T-helper 9 cell (primary cell): ENCODE results near the gene EHD1.
"Not testable (repeated sequence)": the region's sequence is repeated elsewhere in the genome, so short reads cannot be mapped to it uniquely, and the experiment has no call there.

Experiments
- DNase-seq: peaks from one replicate; pipeline ENCODE4 v3.0.0-alpha.2; 2020

Gene EHD1

GRCh38 chr11:64823568-64824119, 54.8 kb downstream of the EHD1 start:
- no peak for DNase-seq

GRCh38 chr11:64817476-64817875, 60.9 kb downstream of the EHD1 start:
- no peak for DNase-seq

- DNase-seq, result not testable (repeated sequence)
Observed at GRCh38 chr11:64815433-64815832, 63.0 kb downstream of the EHD1 start.

- DNase-seq, result no peak
Observed at GRCh38 chr11:64814712-64815187, 63.7 kb downstream of the EHD1 start.

- no peak for DNase-seq
Observed at GRCh38 chr11:64813826-64814225, 64.6 kb downstream of the EHD1 start.

GRCh38 chr11:64810891-64811272, 67.5 kb downstream of the EHD1 start:
- peak; percentile 28 for DNase-seq

DNA sequence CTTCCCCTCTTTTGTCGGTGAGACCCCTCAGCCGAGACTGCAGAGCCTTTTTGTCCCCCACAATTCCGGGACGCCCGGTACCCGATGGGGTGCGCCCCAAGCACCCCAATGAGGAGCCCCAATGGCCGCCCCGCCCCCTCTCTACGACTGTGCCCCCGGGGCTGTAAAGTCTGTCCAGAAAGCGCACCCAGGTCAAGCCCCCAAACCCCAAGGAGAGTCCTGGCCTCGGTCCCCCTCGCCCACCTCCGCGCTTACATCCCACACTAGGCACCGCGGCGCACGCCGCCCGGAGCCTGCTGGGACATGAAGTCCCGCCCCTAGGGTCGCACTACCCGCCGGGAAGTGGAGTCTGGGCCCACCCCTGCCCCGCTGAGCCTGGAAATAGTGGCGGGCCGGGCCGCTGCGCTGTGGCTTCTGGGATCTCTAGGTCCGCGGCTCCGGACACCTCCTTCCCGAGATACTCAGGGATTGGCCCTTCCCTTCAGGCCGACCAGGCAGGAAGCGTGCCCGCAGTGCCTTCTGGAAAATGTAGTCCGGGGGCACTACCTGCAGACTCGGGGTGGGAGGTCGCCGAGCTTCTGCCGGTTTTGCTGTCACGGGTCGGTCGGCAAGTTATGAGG, 68.0 kb downstream of the EHD1 start, which contains the start of gene MEN1:
Gene MEN1 (minus strand): TSS at position 281 of the 620 bp plus-strand sequence. CDS start 442 bp downstream, outside the sequence.
- DNase-seq, result peak; percentile 59

DNA sequence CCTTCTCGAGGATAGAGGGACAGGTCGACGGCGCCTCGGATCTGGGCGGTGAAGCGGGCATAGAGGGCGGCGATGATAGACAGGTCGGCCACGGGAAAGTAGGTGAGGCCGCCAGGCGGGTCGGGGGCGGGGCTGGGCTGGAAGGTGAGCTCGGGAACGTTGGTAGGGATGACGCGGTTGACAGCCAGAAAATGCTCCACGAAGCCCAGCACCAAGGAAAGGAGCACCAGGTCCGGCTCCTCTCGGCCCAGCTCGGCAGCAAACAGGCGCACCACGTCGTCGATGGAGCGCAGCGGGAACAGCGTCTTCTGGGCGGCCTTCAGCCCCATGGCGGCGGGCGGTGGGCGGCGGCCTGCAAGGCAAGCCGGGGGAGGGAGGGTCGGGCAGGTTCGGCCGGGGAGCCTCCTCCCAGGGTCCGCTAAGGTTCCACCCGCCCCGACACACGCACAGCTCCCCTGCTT, 68.6 kb downstream of the EHD1 start:
- peak; percentile 15 for DNase-seq

- DNase-seq, result no peak
Observed at GRCh38 chr11:64805481-64805880, 72.9 kb downstream of the EHD1 start.

GRCh38 chr11:64804346-64805210, 73.8 kb downstream of the EHD1 start:
- no peak for DNase-seq

DNA sequence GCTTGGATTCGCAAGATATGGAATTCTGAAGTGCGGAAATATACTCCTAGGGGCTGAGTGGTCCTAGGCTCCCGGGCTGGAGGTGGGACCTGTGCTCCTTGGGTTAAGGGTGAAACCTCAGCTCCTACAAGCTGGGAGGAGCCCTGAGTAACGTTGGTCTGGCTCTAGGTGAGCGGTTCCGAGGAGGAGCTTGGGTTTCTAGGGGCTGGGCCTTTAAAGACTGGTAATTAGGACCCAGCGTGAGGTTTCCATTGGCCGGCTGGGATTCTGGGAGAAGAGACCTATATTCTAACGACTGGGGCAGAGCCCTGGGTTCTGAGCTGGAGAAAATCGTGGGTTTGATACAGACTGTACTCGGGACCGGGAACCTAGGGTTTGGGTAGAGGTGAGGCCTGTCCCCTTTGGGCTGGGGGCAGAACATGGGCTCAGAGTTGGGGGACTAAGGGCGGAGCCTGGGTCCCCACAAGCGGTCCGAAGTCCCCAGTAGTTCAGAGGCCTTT, 74.5 kb downstream of the EHD1 start:
- DNase-seq, result no peak

- peak; percentile 85 for DNase-seq
Observed at GRCh38 chr11:64803158-64803845, 75.1 kb downstream of the EHD1 start, which contains the start of gene MAP4K2. MAP4K2 (minus strand) TSS chr11:64803214; CDS start chr11:64803149, 65 bp downstream.

DNA sequence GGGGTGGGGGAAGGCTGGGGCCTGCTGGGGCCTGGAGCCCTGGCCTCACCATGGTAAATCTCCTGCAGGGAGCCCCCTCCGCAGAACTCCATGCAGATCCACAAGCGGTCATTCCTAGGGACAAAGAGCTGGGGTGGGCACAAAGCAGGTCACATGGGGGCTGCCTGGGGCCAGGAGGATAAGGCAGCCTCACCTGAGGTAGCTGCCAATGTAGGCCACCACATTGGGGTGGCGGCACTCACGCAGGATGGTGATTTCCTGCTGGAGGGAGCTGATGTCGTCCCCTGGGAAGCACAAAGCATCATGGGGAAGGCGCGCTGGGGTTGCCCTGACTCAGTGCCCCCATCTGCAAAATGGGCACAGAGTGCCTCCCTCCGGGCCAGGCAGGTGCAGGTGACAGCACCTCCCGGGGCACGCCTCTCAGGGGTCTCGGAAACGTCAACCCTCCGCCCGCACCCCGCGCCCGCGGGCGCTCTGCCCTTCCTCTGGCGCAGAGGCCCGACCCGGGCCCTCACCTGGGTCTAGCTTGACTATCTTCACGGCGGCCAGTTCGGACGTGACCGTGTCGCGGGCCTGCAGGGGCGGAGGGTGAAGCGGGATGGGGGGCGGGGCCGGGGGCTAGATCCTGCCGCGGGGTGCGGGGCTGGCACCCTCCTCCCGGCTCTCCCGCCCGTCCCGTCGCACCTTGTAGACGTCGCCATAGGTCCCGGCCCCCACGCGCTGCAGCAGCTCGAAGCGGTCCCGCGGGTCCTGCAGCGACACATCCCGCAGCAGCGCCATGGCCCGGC, 75.9 kb downstream of the EHD1 start:
- peak; percentile 34 for DNase-seq
